C4-2B (cell line): ENCODE results near the gene PDCD1LG2.
"Not testable (repeated sequence)": the region's sequence is repeated elsewhere in the genome, so short reads cannot be mapped to it uniquely, and the experiment has no call there.

Experiments used
- H3K27ac ChIP-seq: fragments of 450-650 bp; 2 replicates; pipeline ENCODE4 v1.5.1; 2017
- ZFX ChIP-seq: fragments of 450-650 bp; IDR thresholded peaks from 2 replicates; pipeline ENCODE4 v1.6.1; 2017
- TF ChIP-seq, protein P1 (sequence below): fragments of 450-650 bp; conservative IDR thresholded peaks from 2 replicates; pipeline ENCODE4 v1.5.1; 2017; ENCODE audit warnings: mild to moderate bottlenecking

PDCD1LG2 gene

GRCh38 chr9:5510360-5510931 is at the start of gene PDCD1LG2:
Gene PDCD1LG2 (plus strand): TSS chr9:5510531. CDS start chr9:5522547, 12,016 bp downstream.
- TF ChIP-seq, protein P1, sequence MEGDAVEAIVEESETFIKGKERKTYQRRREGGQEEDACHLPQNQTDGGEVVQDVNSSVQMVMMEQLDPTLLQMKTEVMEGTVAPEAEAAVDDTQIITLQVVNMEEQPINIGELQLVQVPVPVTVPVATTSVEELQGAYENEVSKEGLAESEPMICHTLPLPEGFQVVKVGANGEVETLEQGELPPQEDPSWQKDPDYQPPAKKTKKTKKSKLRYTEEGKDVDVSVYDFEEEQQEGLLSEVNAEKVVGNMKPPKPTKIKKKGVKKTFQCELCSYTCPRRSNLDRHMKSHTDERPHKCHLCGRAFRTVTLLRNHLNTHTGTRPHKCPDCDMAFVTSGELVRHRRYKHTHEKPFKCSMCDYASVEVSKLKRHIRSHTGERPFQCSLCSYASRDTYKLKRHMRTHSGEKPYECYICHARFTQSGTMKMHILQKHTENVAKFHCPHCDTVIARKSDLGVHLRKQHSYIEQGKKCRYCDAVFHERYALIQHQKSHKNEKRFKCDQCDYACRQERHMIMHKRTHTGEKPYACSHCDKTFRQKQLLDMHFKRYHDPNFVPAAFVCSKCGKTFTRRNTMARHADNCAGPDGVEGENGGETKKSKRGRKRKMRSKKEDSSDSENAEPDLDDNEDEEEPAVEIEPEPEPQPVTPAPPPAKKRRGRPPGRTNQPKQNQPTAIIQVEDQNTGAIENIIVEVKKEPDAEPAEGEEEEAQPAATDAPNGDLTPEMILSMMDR: no peak
- TF ChIP-seq ZFX: no peak
- H3K27ac ChIP-seq: no peak within 1 kb of the TSS

- not testable (repeated sequence) for H3K27ac ChIP-seq
These were observed 45.5 kb upstream of the PDCD1LG2 start for GRCh38 chr9:5464831-5465330.

DNA sequence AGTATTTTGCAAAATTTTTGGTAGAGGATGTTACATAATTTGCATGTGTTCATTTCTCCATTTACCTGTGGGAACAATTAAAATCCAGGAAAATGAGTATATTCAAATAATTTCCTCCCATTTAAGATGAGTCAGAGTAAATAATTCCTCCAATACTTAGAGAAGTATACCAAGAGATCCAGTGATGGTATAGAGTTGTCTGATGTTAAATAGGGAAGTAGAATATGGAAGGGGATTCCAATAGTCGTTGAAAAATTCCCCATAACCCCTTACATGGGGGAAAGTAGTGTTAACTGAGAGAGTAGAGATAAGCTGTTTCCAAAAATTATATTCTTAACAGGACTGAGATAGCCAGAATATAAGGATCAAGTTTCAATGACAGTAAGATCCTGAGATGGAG is 44.3 kb upstream of the PDCD1LG2 start:
- TF ChIP-seq ZFX: no peak
- TF ChIP-seq, protein P1: no peak
- no peak overlapping the region for H3K27ac ChIP-seq

- TF ChIP-seq, protein P1: no peak
- no peak for TF ChIP-seq ZFX
- H3K27ac ChIP-seq: no peak overlapping the region
These were observed 43.6 kb upstream of the PDCD1LG2 start for GRCh38 chr9:5466766-5467165.

GRCh38 chr9:5468850-5469249 is 41.5 kb upstream of the PDCD1LG2 start:
- no peak for TF ChIP-seq ZFX
- TF ChIP-seq, protein P1: no peak
- no peak overlapping the region for H3K27ac ChIP-seq

DNA sequence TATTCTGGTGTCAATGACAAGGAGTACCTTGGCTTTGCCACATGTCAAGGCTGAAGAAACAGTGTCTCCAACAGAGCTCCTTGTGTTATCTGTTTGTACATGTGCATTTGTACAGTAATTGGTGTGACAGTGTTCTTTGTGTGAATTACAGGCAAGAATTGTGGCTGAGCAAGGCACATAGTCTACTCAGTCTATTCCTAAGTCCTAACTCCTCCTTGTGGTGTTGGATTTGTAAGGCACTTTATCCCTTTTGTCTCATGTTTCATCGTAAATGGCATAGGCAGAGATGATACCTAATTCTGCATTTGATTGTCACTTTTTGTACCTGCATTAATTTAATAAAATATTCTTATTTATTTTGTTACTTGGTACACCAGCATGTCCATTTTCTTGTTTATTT is 40.2 kb upstream of the PDCD1LG2 start:
- TF ChIP-seq ZFX: no peak
- TF ChIP-seq, protein P1: no peak; the same call in 1 of the 2 replicates
- H3K27ac ChIP-seq: no peak overlapping the region

GRCh38 chr9:5470816-5471215 is 39.5 kb upstream of the PDCD1LG2 start:
- no peak overlapping the region for H3K27ac ChIP-seq
- TF ChIP-seq ZFX: no peak
- TF ChIP-seq, protein P1: no peak

DNA sequence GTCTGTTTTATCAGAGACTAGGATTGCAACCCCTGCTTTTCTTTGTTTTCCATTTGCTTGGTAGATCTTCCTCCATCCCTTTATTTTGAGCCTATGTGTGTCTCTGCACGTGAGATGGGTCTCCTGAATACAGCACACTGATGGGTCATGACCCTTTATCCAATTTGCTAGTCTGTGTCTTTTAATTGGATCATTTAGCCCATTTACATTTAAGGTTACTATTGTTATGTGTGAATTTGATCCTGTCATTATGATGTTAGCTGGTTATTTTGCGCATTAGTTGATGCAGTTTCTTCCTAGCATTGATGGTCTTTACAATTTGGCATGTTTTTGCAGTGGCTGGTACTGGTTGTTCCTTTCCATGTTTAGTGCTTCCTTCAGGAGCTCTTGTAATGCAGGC is 34.7 kb upstream of the PDCD1LG2 start:
- not testable (repeated sequence) for H3K27ac ChIP-seq

GRCh38 chr9:5478206-5478605 is 32.1 kb upstream of the PDCD1LG2 start:
- TF ChIP-seq, protein P1: no peak
- TF ChIP-seq ZFX: no peak
- no peak overlapping the region for H3K27ac ChIP-seq
